AML-193 (cell line): ENCODE measurements around the gene NEU3.
"Not testable (repeated sequence)": the region's sequence is repeated elsewhere in the genome, so short reads cannot be mapped to it uniquely, and the experiment has no call there.

Experiments
- DNase-seq, 2 experiments: peaks; one replicate each; lab custom pipeline; 2025; lab: John Stamatoyannopoulos, UW

NEU3 gene

DNA sequence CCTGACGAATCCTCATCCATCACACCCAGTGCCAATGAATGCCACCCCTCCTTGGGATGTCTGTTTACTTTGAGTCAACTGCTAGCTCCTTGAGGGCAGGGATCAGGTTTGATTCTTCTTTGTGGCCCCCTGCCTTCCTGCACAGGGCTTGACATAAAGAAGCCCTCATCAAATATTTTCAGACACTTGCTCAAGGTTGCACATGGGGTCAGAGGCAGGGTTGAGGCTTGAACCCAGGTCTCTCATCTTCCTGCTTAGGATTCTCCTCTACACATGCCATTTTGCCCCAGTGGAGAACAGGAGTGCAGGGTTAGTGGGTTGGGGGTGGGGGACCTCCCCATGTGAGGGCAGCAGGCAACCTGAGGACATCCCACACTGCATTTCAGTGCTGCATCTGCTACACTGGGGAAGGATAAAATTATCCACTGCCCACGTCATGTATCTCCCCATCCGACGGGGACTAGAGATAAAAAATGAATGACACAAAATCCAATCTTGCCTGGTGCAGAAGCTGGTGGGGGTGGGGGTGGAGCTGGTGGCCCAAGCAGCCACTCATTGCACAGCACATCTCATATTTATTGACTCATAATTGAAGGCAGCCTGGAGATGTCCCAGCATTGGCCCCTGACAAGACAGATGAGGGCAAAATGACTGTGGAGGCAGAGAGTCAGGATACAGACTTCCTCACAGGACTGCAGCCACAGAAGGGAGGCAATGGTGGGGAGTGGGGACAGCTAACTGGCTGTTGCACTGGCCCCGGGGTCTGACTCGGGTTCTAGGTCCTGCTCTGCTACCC, 41.3 kb downstream of the NEU3 start:
- DNase-seq = no peak

DNA sequence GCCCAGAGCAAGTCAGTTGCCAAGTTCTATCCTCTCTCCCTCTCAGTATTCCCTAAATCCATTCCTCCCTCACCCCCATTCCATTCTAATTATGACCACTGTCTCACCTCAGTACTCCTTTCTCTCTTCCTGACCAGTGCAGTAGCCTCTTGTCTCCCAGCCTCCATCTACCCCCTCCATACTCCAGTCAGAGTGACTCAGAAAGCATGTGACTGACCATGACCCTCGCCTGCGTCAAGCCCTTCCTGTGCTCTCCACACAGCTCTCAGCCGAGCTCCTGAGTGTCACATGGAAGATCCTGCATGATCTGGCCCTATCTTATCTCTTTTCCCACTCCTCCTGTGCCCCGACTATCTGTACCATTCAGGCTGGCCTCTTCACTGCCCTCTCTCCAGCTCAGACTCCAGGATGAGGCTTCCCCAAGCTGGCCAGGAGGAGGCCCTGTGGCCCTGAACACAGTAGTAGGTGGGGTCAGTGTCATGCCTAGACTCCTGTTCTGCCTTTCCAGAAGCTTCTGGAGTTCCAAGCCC, 42.6 kb downstream of the NEU3 start:
- no peak for DNase-seq

DNA sequence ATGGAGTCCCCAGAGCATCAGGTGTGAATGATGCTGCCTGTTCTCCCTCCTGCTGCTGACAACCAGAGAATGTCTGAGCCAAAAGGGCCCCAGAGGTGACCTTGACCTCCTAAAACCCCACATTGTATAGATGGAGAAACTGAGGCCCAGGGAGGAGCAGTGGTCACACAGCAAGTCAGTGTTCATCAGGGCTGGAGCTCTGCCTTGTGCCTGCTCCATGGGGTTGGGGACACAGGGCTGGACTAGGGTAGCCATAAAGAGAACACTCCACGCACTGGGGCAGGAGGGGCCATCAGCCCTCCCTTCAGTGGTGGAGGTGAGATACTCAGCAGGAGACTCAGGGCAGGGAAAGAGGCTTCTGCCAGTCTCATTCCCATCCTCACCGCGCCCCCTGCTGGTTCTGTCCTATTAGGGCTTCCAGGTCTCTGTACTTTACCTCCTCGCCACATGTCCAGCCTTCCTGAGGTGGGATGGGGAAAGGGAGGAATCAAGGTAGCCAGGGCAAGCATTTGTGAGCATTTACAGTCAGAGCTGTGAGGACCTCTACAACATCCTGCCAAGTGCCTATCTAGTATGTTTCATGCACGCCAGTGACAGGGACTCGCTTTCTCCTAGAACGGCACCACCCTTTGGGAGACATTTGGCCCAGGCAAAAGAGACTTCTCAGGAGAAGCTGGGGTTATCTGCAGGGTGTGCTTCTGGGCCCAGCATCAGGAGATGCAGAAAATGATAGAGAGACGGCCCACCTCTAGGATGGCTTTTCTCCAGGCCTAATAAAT, 43.2 kb downstream of the NEU3 start:
- DNase-seq = peak; percentile 38 to 40

DNA sequence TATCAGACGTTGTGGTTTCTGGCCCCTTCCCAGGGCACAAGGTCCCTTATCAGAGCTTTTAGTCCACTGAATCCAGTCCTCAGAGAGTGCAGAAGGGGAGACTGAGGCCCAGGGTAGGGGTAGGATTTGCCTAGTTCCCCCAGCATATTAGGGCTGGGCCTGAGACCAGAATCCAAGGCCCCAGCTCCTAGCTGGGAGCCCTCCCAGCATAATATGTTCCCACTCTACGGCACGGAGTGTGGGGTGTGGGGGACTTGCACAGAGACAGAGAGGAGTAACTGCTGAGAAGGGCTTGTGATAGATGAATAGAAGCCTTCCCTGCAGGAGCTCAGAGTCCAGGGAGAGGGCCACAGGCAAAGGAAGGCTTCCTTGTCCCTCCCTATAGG, 43.8 kb downstream of the NEU3 start:
- no peak for DNase-seq

DNA sequence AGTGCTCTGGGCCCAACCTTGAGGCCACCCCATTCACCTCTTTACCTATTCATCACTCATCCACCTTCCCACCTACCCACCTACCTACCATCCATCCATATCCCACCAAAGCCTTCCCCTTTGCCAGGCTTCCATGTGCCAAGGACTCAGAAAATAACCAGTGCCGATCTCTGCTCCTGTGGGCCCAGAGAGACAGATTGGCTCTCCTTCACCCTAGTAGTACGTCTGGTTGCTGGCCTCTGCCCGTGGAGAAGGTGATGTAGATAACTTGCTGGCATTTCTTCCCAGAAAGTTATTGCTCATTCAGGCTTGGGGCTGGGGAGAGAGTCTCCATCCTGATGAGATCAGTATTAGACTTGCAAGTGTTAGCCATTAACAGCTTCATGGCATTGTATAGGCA, 45.2 kb downstream of the NEU3 start:
- no peak for DNase-seq

DNA sequence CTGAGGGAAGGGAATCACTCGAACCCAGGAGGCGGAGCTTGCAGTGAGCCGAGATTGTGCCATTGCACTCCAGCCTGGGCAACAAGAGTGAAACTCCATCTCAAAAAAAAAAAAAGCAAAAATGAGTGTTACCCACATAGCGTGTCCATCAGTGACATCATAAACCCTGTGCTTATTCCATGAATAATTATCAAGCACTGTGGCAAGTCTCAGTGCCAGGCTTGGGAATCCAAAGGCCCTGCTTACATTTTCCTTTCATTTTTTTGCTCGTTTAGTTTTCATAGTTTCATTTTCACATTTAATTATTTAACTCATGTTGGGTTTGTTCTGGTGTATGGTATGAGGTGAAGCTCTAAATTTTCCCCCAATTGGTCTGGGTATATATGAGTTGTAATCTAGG, 46.5 kb downstream of the NEU3 start:
- no peak for DNase-seq

DNA sequence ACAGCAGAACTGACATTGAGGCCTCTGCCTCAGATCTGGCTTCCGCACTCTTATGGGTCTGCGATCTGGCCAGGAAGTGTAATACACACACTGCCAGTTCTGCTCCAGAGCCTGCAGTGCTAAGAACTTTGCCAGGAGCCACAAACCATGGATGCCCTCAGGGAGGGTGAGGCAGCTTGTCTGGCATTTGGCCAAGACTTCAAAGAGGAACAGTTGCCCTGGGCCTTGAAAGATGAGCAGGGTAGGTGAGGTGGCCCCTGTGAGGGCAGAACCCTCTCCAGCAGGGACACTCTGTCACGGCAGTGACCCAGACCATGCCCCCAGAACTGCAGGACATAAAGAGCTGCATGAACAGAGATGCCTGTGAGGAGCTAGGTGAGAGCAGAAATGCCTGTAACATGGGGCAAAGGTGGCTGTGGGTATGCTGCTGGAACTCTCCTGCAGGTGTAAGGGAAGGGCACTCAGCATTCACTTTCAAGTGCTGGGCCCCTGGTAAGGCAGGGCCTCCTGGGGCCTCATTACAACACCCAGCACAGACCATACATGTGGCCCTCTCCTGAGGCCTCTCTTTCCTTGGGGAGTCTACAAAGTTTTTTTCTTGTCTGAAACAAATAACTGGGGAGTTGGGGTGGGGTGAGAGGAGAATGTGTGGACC, 47.3 kb downstream of the NEU3 start:
- DNase-seq = peak in 1 of 2 experiments; percentile 2

DNA sequence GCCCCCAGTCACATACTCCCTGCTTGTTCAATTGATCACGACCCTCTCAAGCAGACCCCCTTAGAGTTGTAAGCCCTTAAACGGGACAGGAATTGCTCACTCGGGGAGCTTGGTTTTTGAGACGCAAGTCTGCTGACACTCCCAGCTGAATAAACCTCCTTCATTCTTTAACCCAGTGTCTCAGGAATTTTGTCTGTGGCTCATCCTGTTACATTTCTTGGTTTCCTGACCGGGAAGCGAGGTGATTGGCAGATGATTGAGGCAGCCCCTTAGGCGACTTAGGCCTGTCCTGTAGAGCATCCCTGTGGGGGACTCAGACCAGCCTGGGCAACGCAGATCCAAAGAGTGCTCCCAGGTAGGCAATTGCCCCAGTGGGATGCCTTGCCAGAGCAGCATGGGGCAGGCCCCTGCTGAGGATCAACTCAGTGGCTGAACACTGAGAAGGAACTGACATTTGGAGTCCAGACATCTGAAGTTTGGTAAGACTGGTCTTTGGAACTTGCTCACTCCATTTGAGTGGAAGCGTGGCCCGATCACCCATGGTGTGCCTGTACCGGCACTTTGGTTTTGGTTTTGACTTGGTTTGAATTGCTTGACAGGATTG, 51.5 kb downstream of the NEU3 start:
- DNase-seq = no peak

DNA sequence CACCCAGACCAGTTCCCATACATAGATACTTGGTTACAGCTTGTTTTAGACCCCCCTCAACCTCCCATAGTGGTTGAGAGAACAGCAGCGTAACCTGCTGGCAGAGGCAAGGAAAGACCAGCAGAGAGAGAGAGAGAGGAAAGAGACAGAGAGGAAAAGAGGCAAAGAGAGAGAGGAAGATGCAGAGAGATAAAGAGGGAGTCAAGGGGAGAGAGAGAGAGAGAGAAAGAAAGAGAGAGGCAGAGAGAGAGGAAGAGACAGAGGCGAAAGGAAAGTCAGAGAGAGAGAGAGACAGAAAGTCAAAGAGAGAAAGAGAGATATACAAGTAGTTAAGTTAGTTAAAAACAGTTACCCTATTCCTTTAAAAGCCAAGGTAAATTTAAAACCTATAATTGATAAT, 52.5 kb downstream of the NEU3 start:
- no peak for DNase-seq

DNA sequence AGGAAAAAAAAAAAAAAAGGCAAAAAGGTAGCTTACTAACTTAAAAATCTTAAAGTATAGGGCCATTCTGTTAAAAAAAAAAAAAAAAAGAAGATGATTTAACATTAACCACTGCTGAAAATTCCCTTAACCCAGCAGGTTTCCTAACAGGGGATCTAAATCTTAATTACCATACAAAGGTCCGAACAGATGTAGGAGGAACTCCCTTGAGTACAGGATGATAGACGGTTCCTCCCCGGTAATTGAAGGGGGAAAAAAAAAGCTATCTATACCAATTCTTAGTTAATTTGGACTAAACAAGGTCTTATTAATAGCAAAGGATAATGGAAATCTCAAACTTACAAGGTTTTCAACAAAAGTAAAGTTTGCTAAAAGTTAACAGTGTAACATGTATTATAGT, 53.1 kb downstream of the NEU3 start:
- DNase-seq = not testable (repeated sequence)

DNA sequence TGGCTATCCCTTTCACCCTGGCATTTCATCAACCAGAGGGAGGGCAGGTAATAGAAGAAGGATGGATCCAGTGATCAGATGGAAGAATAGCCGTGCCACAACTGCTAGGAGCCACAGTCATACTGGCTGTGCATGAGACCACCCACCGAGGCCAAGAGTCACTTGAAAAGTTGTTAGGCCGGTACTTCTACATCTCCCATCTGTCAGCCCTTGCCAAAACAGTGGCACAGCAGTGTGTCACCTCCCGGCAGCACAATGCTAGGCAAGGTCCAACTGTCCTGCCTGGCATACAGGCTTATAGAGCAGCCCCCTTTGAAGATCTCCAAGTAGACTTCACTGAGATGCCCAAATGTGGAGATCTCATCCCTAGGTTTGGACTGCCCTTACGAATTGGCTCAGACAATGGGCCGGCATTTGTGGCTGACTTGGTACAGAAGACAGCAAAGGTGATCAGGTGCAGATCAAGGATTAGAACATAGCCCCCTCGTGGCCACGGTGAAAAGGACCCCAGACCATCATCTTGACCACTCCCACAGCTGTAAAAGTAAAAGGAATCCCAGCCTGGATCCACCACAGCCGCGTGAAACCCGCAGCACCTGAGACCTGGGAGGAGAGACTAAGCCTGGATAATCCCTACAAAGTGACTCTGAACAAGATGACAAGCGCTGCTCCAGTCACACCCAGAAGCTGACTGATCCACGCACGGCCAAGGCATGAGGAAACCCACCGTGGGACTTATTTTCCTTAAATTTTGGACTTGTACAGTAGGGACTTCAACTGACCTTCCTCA, 55.8 kb downstream of the NEU3 start:
- DNase-seq = not testable (repeated sequence)

DNA sequence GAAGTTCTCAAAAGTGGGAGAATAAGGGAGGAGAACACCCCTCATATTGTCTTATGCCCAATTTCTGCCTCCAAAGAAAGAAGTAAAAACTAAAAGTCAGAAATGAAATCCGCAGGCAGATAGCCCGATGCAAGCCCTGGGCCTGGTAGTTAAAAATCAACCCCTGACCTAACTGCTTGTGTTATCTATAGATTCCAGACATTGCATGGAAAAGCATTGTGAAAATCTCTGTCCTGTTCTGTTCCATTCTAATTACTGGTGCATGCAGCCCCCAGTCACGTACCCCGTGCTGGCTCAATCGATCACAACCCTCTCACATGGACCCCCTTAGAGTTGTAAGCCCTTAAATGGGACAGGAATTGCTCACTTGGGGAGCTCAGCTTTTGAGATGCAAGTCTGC, 57.9 kb downstream of the NEU3 start:
- not testable (repeated sequence) for DNase-seq

DNA sequence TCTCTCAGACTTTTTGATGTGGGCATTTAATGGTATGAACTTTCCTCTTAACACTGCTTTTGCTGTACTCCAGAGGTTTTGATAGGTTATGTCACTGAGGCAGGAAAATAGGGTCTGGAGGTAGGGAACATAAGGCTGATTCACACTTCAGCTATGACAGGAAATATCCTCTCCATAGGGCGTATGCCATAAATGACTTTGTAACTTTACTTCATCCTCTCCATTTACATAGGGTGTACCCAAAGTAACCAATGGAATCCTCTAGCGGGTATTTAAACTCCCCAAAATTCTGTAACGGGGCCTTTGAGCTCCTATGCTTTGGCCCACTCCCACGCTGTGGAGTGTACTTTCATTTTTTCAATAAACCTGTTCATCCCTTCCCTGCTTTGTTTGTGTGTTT, 58.5 kb downstream of the NEU3 start:
- DNase-seq = no peak

DNA sequence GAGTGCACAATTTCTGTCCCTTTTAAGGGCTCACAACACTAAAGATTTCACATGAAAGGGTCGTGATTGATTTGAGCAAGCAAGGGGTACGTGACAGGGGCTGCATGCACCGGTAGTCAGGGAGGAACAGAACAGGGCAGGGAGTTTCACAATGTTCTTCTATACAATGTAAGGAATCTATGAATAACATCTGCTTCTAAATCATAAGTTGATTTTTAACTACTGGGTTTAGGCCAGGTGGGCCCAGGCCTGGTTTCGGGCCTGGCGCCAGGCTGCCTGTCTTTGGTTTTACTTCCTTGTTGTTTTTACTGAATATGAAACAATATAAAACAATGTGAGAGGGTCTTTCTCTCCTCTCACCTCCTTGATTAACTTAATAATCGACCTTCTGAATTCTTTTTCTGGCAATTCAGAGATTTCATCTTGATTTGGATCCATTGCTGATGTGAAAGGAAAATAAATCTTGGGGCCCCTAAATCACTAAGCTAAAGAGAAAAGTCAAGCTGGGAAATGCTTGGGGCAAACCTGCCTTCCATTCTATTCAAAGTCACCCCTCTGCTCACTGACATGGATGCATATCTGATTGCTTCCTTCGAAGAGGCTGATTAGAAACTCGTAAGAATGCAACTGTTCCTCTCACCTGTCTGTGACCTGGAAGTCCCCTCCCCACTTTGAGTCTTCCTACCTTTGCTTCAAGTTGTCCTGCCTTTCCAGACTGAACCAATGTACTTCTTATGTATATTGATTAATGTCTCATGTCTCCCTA, 61.0 kb downstream of the NEU3 start:
- not testable (repeated sequence) for DNase-seq

DNA sequence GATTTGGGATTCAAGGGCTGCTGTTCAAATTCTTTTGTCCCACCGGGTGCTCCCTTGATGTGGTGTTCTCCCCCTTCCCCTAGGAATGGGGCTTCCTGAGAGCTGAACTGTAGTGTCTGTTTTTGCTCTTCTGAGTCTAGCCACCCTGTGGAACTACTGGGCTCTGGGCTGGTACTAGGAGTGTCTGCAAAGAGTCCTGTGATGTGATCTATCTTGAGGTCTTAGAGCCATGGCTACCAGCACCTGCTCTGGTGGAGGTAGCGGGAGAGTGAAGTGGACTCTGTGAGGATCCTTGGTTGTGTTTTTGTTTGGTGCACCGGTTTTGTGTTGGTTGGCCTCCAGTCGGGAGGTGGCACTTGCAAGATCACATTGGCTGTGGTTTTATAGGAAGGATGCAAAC, 61.8 kb downstream of the NEU3 start:
- no peak for DNase-seq

DNA sequence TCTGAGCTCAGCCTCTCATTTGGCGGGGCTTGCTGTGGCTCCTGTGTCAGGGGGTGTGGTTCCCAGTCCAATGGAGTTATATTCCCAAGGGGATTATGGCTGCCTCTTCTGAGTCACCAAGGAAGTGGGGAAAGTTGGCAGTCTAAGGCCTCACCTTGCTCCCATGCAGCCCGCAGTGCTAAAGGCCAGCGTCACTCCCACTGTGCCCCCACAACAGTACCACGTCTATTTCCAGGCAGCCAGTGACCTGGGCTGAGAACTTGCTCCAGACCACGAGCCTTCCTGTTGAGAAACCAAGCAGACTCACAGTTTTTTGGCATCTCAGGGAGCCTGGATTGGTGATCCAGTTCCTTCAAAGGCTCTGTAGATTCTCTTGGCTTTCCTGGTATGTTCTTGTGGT, 62.3 kb downstream of the NEU3 start:
- DNase-seq = no peak

DNA sequence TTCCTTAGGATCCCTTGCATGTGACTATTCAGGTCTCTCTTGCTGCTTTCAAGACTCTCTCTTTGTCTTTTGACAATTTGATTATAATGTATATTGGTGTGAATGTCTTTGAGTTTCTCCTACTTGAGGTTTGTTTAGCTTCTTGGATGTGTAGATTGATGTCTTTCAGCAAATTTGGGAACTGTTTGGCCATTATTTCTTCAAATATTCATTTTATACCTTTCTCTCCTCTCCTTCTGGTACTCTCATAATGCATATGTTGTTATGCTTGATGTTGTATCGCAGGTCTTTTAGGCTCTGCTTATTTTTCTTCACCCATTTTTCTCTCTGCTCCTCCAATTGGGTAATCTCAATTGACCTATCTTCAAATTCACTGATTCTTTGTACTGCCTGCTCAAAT, 63.7 kb downstream of the NEU3 start:
- no peak for DNase-seq

DNA sequence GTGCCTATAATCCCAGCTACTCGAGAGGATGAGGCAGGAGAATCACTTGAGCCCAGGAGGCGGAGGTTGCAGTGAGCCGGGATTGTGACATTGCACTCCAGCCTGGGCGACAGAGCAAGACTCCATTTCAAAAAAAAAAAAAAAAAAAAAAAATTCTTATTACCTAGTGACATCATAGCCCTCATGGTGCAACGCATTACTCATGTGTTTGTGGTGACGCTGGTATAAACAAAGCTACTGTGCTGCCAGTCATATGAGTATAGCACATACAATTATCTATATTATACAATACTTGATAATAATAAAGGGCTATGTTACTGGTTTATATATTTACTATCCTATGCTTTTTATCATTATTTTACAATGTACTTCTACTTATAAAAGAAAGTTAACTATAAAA, 66.8 kb downstream of the NEU3 start:
- DNase-seq = no peak

DNA sequence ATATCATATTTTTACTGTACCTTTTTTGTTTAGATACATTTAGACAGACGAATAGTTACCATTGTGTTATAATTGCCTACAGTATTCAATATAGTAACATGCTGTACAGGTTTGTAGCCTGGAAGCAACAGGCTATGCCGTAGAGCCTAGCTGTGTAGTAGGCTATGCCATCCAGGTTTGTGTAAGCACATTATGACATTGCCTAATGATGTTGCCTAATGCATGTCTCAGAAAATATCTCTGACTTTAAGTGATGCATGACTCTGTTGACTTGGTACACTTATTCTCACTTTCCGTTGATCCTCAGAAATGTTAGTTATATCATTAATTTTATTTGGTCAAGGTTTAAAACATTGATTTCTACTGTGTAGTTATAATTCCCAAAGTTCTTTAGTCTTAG, 68.1 kb downstream of the NEU3 start:
- DNase-seq = no peak

DNA sequence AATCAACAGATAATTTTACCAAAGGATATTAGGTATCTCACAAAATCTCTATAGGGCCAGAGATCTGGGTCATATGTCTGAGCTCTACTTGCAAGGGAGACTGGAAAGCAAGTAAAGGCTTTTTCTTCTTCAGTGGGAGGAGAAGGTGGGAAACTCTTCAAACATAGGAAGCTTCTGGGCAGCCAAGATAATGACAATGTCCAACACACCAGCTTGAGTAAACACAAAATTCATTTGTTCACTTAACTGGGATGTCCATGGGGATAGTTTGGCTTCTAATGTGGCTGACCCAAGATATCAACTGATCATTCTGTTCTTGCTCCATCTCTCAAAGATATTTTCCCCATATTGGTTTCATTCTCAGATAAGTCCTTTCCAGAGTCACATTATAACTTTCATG, 70.6 kb downstream of the NEU3 start:
- no peak for DNase-seq
